Right atrium auricular region (tissue), 2 donors: ENCODE data around the gene IL2. TPM values are rescaled to one million over a fixed set of nuclear protein-coding genes. Genes with fewer than 3 reads are reported as not detected.

Experiments
- DNase-seq: peaks from one replicate; pipeline ENCODE4 v3.0.0-alpha.2; 2019; ENCODE audit warnings: low spot score
- H3K27ac ChIP-seq, 2 donors: fragments of 200-600 bp; sonication (generic); 1 replicate in 1 of 2; 2 replicates in 1 of 2; pipeline ENCODE4 v1.5.1; 2016 to 2019
- H3K27me3 ChIP-seq, 2 donors: fragments of 200-600 bp; sonication (generic); one replicate each; pipeline versions ENCODE4 v1.5.1 to v1.6.0; 2017 to 2019
- H3K36me3 ChIP-seq: fragments of 200-600 bp; sonication (generic); one replicate; pipeline ENCODE4 v1.5.1; 2016
- H3K4me1 ChIP-seq, 2 donors: fragments of 200-600 bp; sonication (generic); one replicate each; pipeline versions ENCODE4 v1.5.1 to v1.6.0; 2017 to 2019
- H3K4me3 ChIP-seq, 2 donors: fragments of 200-600 bp; sonication (generic); 1 replicate in 1 of 2; 2 replicates in 1 of 2; pipeline ENCODE4 v1.5.1; 2017 to 2019; ENCODE audit warnings: mild to moderate bottlenecking in 1 of 2, moderate library complexity in 1 of 2
- H3K9me3 ChIP-seq, 2 donors: fragments of 200-600 bp; sonication (generic); one replicate each; pipeline ENCODE4 v1.5.1; 2019
- total RNA-seq, 2 donors: library from RNA; depleted of rRNA; stranded (reverse); fragments of >200 nt; gene quantifications; one replicate each; pipeline ENCODE4 v1.1.0, GENCODE V29; 2016
- TF ChIP-seq, protein P1 (sequence below), 2 donors: fragments of 200-600 bp; sonication (generic); IDR thresholded peaks; one replicate each; pipeline ENCODE4 v1.5.1; 2019; ENCODE audit warnings: antibody characterized with exemption in 2 of 2

Gene IL2
- total RNA-seq, 2 donors from 2014 or later, result not detected

DNA sequence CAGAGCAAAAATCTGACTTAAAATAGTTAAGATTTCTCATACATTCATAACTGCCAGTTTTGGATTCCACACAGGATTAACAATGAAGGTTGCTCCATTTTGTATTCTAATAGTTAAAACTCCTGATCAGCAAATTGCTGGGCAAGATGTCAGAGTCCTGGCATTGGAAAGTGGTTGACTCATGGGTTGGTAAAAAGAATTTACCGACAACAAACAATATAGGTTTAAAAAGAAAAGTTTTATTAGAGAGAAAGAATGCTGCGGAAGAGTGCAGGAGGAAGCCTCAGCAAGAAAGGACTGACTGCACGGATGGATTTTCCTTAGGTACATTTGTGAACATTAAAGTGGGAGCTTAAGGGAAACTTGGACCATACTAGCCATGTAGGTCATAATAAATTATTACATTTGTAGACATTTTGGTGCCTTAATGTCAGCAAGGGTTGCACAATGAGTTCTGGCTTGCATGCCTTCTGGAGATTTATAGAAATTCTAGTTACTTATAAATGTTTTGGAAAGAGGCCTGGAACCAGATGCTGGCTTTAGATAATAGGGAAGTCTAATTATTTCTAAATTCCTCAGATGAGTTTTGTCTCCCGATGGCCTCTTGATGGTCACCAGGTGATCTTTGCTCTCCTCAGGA is 25.4 kb upstream of the IL2 start:
- no peak for DNase-seq
- Histone ChIP-seq H3K36me3 (no peaks in the 10 kb centered on the region), H3K9me3 (peaks cover 0 to 4% of the 10 kb centered on the region in 2 donors), H3K27ac (no peak overlapping the region), H3K4me1 (no peaks in the 10 kb centered on the region), H3K27me3 (no peaks in the 10 kb centered on the region), H3K4me3 (no peak overlapping the region)
- TF ChIP-seq, protein P1, sequence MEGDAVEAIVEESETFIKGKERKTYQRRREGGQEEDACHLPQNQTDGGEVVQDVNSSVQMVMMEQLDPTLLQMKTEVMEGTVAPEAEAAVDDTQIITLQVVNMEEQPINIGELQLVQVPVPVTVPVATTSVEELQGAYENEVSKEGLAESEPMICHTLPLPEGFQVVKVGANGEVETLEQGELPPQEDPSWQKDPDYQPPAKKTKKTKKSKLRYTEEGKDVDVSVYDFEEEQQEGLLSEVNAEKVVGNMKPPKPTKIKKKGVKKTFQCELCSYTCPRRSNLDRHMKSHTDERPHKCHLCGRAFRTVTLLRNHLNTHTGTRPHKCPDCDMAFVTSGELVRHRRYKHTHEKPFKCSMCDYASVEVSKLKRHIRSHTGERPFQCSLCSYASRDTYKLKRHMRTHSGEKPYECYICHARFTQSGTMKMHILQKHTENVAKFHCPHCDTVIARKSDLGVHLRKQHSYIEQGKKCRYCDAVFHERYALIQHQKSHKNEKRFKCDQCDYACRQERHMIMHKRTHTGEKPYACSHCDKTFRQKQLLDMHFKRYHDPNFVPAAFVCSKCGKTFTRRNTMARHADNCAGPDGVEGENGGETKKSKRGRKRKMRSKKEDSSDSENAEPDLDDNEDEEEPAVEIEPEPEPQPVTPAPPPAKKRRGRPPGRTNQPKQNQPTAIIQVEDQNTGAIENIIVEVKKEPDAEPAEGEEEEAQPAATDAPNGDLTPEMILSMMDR (IDR thresholded peaks at IDR 0.05), result no peak

DNA sequence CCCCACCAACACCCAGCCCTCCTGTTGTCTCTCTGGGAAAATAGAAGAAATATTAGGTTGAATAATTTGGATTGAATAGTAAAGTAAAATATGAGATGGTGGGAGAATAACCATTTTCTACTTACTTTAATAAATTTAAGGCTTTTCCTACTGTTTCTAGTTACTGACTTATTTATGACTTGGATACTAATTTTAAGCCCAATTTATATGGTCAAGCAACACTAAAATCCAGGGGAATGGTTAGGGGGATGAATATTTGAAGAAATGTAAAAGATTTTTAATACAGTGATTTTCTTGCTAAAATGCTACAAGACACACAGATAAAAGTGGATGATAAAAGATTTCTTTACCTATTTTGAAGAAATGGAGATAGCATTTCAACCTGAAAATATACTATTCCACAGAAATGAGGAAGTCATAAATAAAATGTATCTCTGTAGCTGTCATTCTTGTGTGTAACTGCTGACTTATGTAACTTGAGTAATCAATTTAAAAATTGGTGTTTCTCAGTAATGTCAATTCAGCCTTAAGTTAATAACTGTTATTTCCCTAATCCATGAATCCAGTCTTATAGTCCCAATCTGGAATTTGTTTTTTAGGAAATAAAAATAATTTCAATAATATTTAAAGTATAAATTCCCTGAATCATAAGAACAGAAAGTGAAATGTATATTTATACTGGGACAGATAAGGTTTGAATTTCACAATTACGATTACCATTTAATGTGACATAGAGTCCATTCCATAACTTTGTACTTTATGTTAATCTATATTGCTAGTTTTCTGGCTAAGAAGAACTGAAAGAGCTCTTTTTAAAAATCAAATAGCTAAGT is 24.3 kb upstream of the IL2 start:
- TF ChIP-seq, protein P1 (IDR thresholded peaks at IDR 0.05), result no peak

DNA sequence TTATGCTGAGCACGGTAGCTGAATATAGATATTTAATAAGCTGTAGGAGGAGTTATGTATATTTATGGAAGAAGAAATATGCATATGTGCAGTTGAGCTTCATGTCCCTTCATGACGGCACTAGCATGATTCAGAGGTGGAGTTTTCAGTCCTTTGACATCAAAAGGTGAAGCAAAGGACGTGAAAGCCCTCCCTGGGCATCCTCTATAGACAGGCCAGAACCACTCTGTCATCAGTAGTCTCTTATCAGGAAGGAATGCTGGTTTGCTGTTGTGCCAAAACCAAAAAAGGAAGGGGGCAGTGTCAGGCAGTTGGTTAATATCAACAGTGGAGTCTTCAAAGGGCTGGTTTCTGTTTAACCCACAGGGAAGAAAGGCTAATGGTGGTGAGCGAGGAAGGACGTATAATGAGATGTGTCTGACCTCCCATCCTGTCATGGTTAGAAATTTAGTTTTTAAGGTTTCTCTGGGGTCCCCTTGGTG is 23.5 kb upstream of the IL2 start:
- no peak overlapping the region for H3K4me3 ChIP-seq
- H3K4me1 ChIP-seq, result no peaks in the 10 kb centered on the region
- no peaks in the 10 kb centered on the region for H3K36me3 ChIP-seq
- TF ChIP-seq, protein P1 (IDR thresholded peaks at IDR 0.05), result no peak
- H3K9me3 ChIP-seq, result peaks cover 0 to 5% of the 10 kb centered on the region in 2 donors
- no peaks in the 10 kb centered on the region for H3K27me3 ChIP-seq
- DNase-seq, result no peak
- H3K27ac ChIP-seq, result no peak overlapping the region

More for the DNA sequence above, 24.3 kb upstream of the IL2 start:
- H3K4me3 ChIP-seq, result no peak overlapping the region
- H3K4me1 ChIP-seq, result no peaks in the 10 kb centered on the region
- H3K9me3 ChIP-seq, result no peaks in the 10 kb centered on the region
- H3K27ac ChIP-seq, result no peak overlapping the region
- no peaks in the 10 kb centered on the region for H3K27me3 ChIP-seq
- DNase-seq, result no peak
- H3K36me3 ChIP-seq, result no peaks in the 10 kb centered on the region

DNA sequence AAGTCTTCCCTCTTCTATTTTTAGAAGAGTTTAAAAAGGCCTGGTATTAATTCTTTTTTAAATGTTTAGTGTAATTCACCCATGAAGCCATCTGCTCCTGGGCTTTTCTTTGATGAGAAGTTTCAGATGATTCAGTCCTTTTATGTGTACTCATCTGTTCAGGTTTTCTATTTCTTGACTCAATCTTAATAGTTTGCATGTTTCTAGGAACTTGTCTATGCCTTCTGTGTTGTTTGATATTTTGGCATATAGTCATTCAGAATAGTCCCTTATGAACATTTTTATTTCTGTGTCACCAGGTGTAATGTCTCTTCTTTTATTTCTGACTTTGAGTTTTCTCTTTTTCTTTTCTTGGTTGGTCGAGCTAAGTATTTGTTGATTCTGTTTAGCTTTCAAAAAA is 20.2 kb upstream of the IL2 start:
- Histone ChIP-seq H3K9me3 (peaks cover 0 to 6% of the 10 kb centered on the region in 2 donors), H3K36me3 (no peaks in the 10 kb centered on the region), H3K27me3 (no peaks in the 10 kb centered on the region), H3K4me1 (no peaks in the 10 kb centered on the region), H3K4me3 (no peak overlapping the region), H3K27ac (no peak overlapping the region)
- no peak for DNase-seq
- TF ChIP-seq, protein P1 (IDR thresholded peaks at IDR 0.05), result no peak

DNA sequence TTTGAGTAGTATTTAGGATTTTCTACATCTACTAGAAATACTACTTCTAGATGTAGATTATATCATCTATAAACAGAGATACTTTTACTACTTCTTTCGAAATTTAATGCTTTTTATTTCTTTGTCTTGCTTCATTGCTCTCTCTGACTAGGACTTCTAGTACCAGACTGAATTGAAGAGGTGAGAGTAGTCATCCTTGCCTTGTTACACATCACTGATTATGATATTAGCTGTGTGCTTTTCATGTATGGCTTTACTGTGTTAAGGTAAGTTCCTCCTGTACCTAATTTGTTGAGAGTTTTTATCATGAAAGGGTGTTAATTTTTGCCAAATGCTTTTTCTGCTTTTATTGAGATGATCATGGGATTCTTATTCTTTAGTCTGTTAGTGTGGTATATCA is 19.6 kb upstream of the IL2 start:
- Histone ChIP-seq H3K36me3 (no peaks in the 10 kb centered on the region), H3K9me3 (peaks cover 0 to 6% of the 10 kb centered on the region in 2 donors), H3K27ac (no peak overlapping the region), H3K4me1 (no peaks in the 10 kb centered on the region), H3K27me3 (no peaks in the 10 kb centered on the region), H3K4me3 (no peak overlapping the region)
- TF ChIP-seq, protein P1 (IDR thresholded peaks at IDR 0.05), result no peak
- DNase-seq, result no peak
